Ramos (cell line): Measurements from ENCODE around the gene SLC2A14.
"Not testable (repeated sequence)": the region's sequence is repeated elsewhere in the genome, so short reads cannot be mapped to it uniquely, and the experiment has no call there.

ENCODE experiments used
- in situ Hi-C: fragments of 300-500 bp; cut with MboI; formaldehyde crosslinking; loops from one replicate; pipeline ENCODE4 v1.14.3; 2022; ENCODE audit warnings: low sequenced_read_pairs; ENCODE audit not compliant: unreplicated experiment

Gene SLC2A14

GRCh38 chr12:7872566-7873319 lies at the start of gene SLC2A14:
SLC2A14 (minus strand) TSS chr12:7872915; CDS start chr12:7869880, 3,035 bp downstream.
- in situ Hi-C loops = no loop called here

- in situ Hi-C loops = not testable (repeated sequence)
Observed at GRCh38 chr12:7921181-7921580, 48.5 kb upstream of the SLC2A14 start.

- in situ Hi-C loops = not testable (repeated sequence)
Observed at GRCh38 chr12:7918268-7918590, 45.5 kb upstream of the SLC2A14 start.

GRCh38 chr12:7917392-7918267 lies 44.9 kb upstream of the SLC2A14 start:
- in situ Hi-C loops = no loop called here

DNA sequence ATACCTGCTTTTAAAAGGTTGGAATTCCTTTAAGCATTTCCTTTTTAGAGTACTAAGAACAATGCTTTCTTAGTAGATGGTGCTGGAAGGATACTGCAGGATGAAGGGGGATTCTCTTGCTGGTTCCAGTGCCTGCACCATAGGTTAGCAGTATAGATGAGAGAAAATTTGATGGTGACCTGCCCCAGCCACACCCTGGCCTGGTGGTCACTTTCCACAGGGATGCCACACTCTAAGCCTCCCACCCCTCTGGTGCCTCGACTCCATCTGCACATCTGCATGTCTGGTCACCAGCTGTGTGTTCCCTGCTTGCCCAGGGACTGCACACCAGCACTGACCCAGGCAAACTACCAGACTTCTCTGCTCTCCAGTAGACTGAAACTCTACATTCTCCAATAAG lies 44.2 kb upstream of the SLC2A14 start:
- in situ Hi-C loops = no loop called here

- in situ Hi-C loops = no loop called here
Observed at GRCh38 chr12:7915661-7916403, 43.1 kb upstream of the SLC2A14 start.

DNA sequence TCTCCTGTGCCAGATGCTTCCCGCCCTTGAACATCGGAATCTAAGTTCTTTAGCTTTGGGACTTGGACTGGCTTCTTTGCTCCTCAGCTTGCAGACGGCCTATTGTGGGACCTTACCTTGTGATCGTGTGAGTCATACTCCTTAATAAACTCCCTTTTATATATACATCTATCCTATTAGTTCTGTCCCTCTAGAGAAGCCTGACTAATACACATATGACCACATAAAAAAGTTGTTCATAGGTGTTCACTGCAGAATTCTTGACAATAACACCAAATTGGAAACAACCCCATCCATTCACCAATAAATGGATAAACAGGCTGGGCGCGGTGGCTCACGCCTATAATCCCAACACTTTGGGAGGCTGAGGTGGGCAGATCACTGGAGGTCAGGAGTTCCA lies 37.4 kb upstream of the SLC2A14 start:
- in situ Hi-C loops = not testable (repeated sequence)

DNA sequence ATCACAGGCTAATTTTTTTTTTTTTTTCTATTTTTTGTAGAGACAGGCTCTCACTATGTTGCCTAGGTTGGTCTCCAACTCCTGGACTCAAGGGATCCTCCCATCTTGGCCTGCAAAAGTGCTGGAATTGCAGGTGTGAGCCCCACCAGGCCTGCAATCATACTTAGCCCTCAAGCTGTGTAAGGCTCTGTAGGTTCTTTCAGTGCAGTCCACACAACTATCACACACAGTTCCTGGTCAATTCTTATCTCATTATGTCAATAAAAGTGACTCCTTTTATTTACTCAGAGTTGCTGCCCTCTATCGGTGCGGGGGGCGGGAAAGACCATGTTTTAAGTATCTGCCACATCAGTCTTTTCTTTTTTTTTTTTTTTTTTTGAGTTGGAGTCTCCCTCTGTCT lies 34.3 kb upstream of the SLC2A14 start:
- in situ Hi-C loops = no loop called here

- in situ Hi-C loops = not testable (repeated sequence)
Observed at GRCh38 chr12:7906303-7906702, 33.6 kb upstream of the SLC2A14 start.

DNA sequence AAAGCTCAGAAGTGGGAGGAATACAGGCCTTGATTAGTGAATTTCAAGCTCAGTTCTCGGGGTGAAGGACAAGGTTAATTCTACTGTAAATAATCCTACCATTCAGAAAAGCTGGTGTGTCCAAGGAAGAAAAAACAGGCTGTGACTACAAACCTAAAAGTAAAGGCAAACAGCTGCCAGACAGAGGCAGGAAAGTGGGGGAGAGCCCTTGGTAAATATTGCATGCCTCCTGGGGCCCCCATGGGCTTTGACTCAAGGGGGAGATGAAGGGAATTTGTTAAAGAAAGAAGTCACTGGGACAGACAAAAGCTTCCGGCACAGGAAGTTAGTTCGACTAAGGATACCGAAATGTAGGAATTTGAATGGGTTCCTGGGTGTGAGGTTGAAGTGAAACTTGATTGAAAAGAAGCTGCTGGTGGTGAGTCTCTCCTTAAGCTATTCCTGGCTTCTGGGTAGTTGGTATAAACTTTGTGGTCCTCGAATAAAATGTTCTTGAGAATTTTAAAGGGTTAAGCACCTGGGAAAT lies 32.9 kb upstream of the SLC2A14 start:
- in situ Hi-C loops = not testable (repeated sequence)

GRCh38 chr12:7905071-7905470 lies 32.4 kb upstream of the SLC2A14 start:
- in situ Hi-C loops = no loop called here

DNA sequence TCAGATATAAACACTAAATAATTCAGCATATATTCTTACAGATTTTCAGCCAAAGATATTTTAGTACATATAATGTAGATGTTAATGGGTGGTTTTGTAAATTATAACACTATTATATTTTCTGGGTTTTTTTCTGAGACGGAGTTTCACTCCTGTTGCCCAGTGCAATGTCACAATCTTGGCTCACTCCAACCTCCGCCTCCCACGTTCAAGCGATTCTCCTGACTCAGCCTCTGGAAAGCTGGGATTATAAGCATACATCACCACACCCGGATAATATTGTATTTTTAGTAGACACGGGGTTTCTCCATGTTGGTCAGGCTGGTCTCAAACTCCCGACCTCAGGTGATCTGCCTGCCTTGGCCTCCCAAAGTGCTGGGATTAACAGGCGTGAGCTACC lies 29.7 kb upstream of the SLC2A14 start:
- in situ Hi-C loops = not testable (repeated sequence)

GRCh38 chr12:7899755-7900154 lies 27.0 kb upstream of the SLC2A14 start:
- in situ Hi-C loops = no loop called here

DNA sequence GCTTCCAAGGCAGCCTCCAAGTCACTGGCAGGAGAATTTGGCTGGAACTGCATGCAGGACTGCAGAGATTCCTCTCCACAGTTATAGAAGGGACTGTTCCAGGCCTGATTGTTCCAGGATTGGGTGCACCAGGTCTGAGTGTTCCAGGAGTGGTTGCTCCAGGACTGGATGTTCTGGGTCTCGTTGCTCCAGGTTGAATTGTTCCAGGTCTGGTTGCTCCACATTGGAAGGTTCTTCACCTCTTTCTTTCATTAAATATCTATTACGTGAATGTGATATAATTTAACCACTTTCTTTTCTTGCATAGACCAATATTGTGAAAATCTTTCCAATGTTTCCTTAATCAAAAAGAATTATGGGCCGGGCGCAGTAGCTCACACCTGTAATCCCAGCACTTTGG lies 24.0 kb upstream of the SLC2A14 start:
- in situ Hi-C loops = not testable (repeated sequence)

GRCh38 chr12:7892186-7892980 lies 19.7 kb upstream of the SLC2A14 start:
- in situ Hi-C loops = no loop called here

- in situ Hi-C loops = no loop called here
Observed at GRCh38 chr12:7884689-7885088, 12.0 kb upstream of the SLC2A14 start.

- in situ Hi-C loops = not testable (repeated sequence)
Observed at GRCh38 chr12:7881736-7882120, 9.0 kb upstream of the SLC2A14 start.

- in situ Hi-C loops = not testable (repeated sequence)
Observed at GRCh38 chr12:7880952-7881735, 8.4 kb upstream of the SLC2A14 start.

DNA sequence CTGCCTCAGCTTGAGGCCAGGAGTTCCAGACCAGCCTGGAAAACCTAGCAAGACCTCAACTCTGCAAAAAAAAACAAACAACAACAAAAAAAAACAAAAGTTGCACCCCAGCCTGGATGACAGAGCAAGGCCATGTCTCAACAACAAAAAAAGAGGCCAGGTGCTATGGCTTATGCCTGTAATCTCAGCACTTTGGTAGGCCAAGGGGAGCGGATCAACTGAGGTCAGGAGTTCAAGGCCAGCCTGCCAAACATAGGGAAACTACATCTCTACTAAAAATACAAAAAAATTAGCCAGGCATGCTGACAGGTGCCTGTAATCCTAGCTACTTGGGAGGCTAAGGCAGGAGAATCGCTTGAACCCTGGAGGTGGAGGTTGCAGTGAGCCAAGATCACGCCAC lies 6.5 kb upstream of the SLC2A14 start:
- in situ Hi-C loops = no loop called here
